Activated T-cell treated with anti-CD3 and anti-CD28 coated beads, Interleukin-2, amount 50 U/mL, for 72 hours (primary cell): ENCODE measurements around the gene ZNF462. TPM values are rescaled to one million over a fixed set of nuclear protein-coding genes. Genes with fewer than 3 reads are reported as not detected.

Experiments used
- ATAC-seq, 2 donors: fragments of 150-1000 bp; cut with Tn5 transposase; replicated peaks in 1 of 2; 2 replicates each; pipeline ENCODE4 v1.10.0; 2021; ENCODE audit warnings: moderate library complexity in 2 of 2, mild to moderate bottlenecking in 1 of 2
- DNase-seq, 2 donors: peaks; one replicate each; pipeline ENCODE4 v3.0.0; 2021 to 2022; ENCODE audit warnings: mixed read lengths in 1 of 2
- H3K27ac Mint-ChIP-seq: one replicate; pipeline ENCODE4 v1.8.0; 2022; ENCODE audit warnings: mild to moderate bottlenecking, moderate library complexity, mixed read lengths
- H3K27me3 Mint-ChIP-seq: one replicate; pipeline ENCODE4 v1.8.0; 2022; ENCODE audit warnings: low read depth, mixed read lengths
- H3K36me3 Mint-ChIP-seq, 2 donors: one replicate each; pipeline ENCODE4 v1.8.0; 2022; ENCODE audit warnings: mixed read lengths in 2 of 2, mild to moderate bottlenecking in 1 of 2; ENCODE audit not compliant: insufficient read depth in 2 of 2
- H3K4me1 Mint-ChIP-seq: one replicate; pipeline ENCODE4 v1.8.0; 2022; ENCODE audit warnings: low read depth, mixed read lengths
- H3K4me3 Mint-ChIP-seq, 2 donors: one replicate each; pipeline ENCODE4 v1.8.0; 2022; ENCODE audit warnings: mild to moderate bottlenecking in 2 of 2, mixed read lengths in 2 of 2, moderate library complexity in 2 of 2
- H3K9me3 Mint-ChIP-seq, 2 donors: one replicate each; pipeline ENCODE4 v1.8.0; 2022; ENCODE audit warnings: mixed read lengths in 2 of 2
- total RNA-seq, 2 donors: library from RNA; stranded (reverse); gene quantifications; one replicate each; pipeline ENCODE4 v1.2.3, GENCODE V29; 2022

Gene ZNF462
- total RNA-seq, 2 donors from 2014 or later = 0.36 to 0.76 TPM

DNA sequence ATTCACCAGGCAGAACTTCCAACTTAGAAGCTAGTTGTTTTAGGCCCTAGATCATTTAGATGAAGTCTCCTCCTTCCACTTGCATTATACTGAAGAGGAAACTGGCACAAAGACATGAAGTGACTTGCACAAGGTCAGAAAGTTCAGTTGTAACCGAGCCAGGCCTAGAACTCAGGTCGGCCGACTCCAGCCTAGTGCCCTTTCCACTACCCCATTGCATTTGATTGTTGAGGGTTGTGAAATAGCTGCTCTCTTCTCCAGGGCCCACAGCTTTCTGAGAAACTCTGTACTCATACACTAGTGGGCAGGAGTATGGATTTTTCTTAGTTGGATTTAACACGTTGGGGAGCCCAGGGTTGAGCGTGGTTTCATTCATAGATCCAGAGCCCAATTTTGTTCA, 5.6 kb downstream of the ZNF462 start:
- ATAC-seq (no peak), DNase-seq (no peak)
- Mint-ChIP-seq H3K36me3 (peaks cover under 1 to 2% of the 10 kb centered on the region in 2 donors), H3K27me3 (peaks cover 45% of the 10 kb centered on the region), H3K9me3 (peaks cover 2 to 5% of the 10 kb centered on the region in 2 donors), H3K4me1 (peaks cover 12% of the 10 kb centered on the region), H3K4me3 (no peak overlapping the region), H3K27ac (no peak overlapping the region)

DNA sequence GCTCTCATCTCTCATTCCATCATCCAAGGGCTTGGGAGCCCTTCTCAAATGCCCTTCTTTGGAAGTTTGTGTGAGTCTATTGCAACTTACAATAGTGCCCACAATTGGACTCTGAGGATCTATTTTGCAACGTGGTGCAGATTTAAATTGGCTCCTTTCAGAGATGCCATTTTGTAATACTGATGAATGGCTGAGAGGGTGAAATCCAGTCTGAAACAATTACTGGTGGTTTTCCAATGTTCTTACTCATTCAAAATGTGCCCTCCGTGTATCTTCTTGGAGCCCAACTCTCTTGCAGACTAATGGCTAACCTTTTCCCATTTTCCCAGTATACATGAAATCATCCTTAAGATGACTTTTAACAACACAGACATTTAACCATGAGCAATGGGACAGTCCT, 6.1 kb downstream of the ZNF462 start:
- peaks cover 7% of the 10 kb centered on the region for H3K4me1 Mint-ChIP-seq
- DNase-seq = no peak

DNA sequence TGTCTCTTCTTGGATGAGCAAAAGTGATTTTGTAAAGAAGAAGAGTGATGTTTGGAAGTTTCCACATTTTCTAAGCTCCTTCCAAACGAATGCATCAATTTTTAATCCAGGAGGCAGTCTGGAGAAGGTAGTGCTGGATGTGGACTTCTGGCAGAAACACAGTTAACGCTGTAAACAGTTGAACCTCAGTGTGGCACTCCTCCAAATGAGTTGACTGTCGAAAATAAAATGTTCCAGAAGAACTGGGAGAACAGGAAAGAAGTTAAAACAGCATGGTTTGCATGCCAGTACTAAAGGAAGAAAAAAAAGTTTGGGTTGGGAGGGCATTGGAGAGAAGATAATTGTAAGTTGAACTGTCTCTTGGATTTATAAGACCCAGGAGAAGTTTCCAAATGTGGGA, 6.5 kb downstream of the ZNF462 start:
- no peak for DNase-seq
- ATAC-seq = no peak
- no peak overlapping the region for H3K27ac Mint-ChIP-seq

More for the DNA sequence above, 6.1 kb downstream of the ZNF462 start:
- H3K4me3 Mint-ChIP-seq = no peak overlapping the region
- no peak for ATAC-seq
- no peak overlapping the region for H3K27ac Mint-ChIP-seq
- peaks cover 40% of the 10 kb centered on the region for H3K27me3 Mint-ChIP-seq
- peaks cover 2 to 5% of the 10 kb centered on the region in 2 donors for H3K9me3 Mint-ChIP-seq
- H3K36me3 Mint-ChIP-seq = peaks cover 0 to 2% of the 10 kb centered on the region in 2 donors

DNA sequence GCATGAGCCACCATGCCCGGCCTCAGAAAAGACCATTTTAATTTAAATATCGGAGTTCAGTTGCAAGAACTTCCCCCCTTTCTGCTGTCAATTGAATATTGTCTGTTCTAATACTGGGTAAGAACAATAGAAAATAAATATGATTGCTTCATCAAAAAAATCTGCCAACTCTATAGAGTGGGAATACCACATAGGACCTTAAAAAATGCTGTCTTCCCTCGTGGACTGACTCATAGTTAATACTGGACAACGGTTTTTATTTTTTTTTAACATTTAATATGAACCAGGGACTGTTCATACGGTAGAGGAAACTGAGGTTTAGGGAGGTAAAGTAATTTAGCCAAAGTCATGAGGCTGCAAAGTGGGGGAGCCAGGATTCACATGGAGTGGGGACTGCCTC, 9.7 kb downstream of the ZNF462 start:
- ATAC-seq (no peak), DNase-seq (no peak)
- Mint-ChIP-seq H3K9me3 (peaks cover 2 to 3% of the 10 kb centered on the region in 2 donors), H3K27ac (no peak overlapping the region), H3K4me3 (no peak overlapping the region), H3K4me1 (no peaks in the 10 kb centered on the region), H3K36me3 (no peaks in the 10 kb centered on the region), H3K27me3 (peaks cover 14% of the 10 kb centered on the region)

More for the DNA sequence above, 6.5 kb downstream of the ZNF462 start:
- peaks cover 2 to 5% of the 10 kb centered on the region in 2 donors for H3K9me3 Mint-ChIP-seq
- H3K4me3 Mint-ChIP-seq = no peak overlapping the region
- peaks cover 4% of the 10 kb centered on the region for H3K4me1 Mint-ChIP-seq
- H3K27me3 Mint-ChIP-seq = peaks cover 36% of the 10 kb centered on the region
- H3K36me3 Mint-ChIP-seq = peaks cover 0 to 2% of the 10 kb centered on the region in 2 donors

DNA sequence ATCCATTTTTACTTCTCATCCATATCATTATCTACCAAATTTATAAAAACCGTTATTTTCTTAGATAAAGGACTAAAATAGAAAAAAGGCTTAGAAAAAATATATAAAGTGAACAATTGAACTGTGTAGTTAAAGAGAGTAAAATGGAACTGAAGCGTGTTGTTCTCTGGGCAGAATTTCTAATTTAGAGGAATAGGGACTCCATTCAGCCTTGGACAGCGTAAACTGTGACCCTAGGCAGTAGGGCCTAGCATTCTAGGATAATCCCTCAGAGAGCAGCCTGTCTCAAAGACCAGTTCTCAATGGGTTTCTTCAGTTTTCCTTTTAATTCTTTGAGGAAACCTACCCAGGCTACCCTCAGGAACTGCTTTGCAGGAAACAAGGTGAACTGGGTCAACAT, 11.1 kb downstream of the ZNF462 start:
- DNase-seq (no peak), ATAC-seq (no peak)
- Mint-ChIP-seq H3K27ac (no peak overlapping the region), H3K36me3 (no peaks in the 10 kb centered on the region), H3K4me1 (no peaks in the 10 kb centered on the region), H3K27me3 (peaks cover 5% of the 10 kb centered on the region), H3K4me3 (no peak overlapping the region), H3K9me3 (peaks cover 0 to 4% of the 10 kb centered on the region in 2 donors)

DNA sequence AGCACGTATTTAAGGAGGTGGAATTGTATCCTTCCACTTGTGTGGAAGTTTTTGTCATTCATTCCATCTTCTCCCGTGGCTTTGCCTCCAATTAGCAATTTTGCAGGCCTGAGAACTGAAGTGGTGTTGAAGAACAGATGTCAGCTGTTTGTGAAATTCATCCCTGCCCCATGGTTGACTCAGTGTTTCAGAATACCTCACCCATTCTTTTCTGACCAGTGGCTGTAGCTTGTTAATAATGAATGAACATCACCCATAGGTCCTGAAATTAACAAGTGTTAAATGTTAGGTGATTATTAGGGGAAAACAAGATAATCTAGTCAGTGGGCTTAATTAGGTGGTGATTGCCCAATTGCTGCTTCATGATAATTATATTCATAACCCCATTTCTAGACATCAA, 11.7 kb downstream of the ZNF462 start:
- H3K4me1 Mint-ChIP-seq = no peaks in the 10 kb centered on the region
- no peak overlapping the region for H3K4me3 Mint-ChIP-seq
- H3K27me3 Mint-ChIP-seq = no peaks in the 10 kb centered on the region
- peaks cover 0 to 4% of the 10 kb centered on the region in 2 donors for H3K9me3 Mint-ChIP-seq
- no peak overlapping the region for H3K27ac Mint-ChIP-seq
- H3K36me3 Mint-ChIP-seq = no peaks in the 10 kb centered on the region
- no peak for DNase-seq
- no peak for ATAC-seq

DNA sequence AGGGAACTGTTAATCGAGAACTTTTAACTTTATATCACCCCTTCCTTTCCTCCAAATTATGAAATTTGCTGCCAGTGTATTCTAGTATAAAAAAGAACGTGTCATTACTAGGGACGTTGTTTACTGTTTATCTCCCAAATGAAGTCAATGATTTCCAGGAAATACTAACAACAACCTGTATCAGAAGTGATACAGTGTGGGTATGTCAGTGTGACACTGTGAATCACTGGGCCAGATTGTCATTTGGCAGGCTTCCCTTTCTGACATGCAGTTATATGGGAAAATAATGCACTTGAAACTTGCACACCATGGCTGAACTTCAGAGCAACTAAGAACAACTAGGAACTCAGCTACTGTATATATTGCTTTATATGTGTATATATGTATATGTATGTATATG, 12.6 kb downstream of the ZNF462 start:
- Mint-ChIP-seq H3K27me3 (no peaks in the 10 kb centered on the region), H3K4me3 (no peak overlapping the region)

DNA sequence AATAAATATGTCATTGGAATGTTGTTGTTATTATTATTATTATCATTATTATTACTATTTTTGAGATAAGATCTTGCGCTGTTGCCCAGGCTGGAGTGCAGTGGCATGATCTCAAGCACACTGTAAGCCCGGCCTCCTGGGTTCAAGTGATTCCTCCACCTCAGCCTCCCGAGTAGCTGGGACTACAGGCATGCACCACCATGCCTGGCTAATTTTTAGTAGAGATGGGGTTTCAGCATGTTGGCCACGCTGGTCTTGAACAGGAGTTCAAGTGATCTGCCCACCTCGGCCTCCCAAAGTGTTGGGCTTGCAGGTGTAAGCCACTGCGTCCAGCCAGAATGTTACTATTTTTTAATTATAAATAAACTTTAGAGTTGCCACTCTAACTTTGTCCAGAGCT, 14.4 kb downstream of the ZNF462 start:
- H3K36me3 Mint-ChIP-seq = no peaks in the 10 kb centered on the region
- H3K9me3 Mint-ChIP-seq = peaks cover 0 to 2% of the 10 kb centered on the region in 2 donors
- no peak overlapping the region for H3K27ac Mint-ChIP-seq
- DNase-seq = no peak
- no peaks in the 10 kb centered on the region for H3K4me1 Mint-ChIP-seq
- no peaks in the 10 kb centered on the region for H3K27me3 Mint-ChIP-seq
- ATAC-seq = no peak
- no peak overlapping the region for H3K4me3 Mint-ChIP-seq

More for the DNA sequence above, 12.6 kb downstream of the ZNF462 start:
- no peaks in the 10 kb centered on the region for H3K4me1 Mint-ChIP-seq
- H3K27ac Mint-ChIP-seq = no peak overlapping the region
- no peaks in the 10 kb centered on the region for H3K36me3 Mint-ChIP-seq
- DNase-seq (no peak), ATAC-seq (no peak)
- H3K9me3 Mint-ChIP-seq = peaks cover 0 to 4% of the 10 kb centered on the region in 2 donors

DNA sequence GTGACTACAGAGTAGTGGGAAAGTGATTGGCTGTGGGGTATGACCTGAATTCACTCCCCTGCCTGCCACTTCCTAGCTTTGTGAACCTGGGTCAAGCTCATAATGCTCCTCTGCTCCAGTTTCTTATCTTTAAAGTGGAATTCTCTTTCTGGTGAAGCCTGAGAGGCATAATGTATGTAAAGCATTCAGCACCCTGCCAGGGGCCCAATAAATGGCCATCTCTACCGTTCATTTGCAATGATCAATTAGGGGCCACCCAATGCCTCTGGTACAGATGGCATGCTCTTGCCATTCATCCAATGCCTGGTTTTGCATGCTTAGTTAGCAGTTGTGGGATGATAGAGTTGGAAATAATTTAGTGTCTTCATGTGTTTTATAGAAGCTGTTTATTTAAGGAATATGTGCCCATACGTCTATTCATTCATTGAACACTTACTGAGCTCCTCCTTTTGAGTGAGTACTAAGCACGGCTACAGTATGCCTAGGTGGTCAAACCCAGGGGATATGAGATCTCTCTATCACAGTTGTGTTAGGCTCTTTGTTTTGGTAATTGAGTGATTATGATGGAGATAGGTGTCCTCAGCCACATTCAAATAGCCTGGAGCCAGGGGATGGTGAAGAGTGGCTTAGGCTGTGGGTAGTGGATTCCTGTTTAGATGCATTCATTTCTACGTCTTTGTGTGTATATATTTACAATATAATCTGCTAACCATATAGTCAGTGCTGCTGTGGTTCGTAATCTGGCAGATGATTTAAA, 15.3 kb downstream of the ZNF462 start:
- Mint-ChIP-seq H3K36me3 (no peaks in the 10 kb centered on the region), H3K4me1 (no peaks in the 10 kb centered on the region), H3K27ac (no peak overlapping the region), H3K4me3 (no peak overlapping the region), H3K27me3 (no peaks in the 10 kb centered on the region), H3K9me3 (peaks cover 2 to 3% of the 10 kb centered on the region in 2 donors)
- no peak for ATAC-seq
- DNase-seq = no peak

DNA sequence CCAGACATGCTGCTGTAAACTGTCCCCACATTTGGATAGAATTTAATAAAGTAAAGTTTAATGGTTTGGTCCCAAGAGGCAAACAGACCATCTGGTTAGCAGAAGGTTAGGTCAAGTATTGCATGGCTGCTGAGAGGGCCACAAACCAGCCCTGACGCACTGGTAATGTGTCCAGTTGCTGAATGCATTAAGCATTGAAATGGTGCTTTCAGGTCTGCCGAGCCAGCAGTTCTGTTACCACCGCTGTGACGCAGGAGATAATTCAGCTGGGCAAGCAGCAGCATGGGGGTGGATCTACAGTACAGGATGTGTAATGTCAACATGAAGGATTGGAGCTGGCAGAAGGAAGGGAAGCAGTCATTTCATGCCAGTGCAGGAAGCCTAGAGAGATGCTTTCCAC, 16.0 kb downstream of the ZNF462 start:
- DNase-seq (no peak), ATAC-seq (no peak)
- Mint-ChIP-seq H3K4me3 (no peak overlapping the region), H3K9me3 (peaks cover 2 to 3% of the 10 kb centered on the region in 2 donors), H3K36me3 (no peaks in the 10 kb centered on the region), H3K27me3 (no peaks in the 10 kb centered on the region), H3K4me1 (no peaks in the 10 kb centered on the region), H3K27ac (no peak overlapping the region)

DNA sequence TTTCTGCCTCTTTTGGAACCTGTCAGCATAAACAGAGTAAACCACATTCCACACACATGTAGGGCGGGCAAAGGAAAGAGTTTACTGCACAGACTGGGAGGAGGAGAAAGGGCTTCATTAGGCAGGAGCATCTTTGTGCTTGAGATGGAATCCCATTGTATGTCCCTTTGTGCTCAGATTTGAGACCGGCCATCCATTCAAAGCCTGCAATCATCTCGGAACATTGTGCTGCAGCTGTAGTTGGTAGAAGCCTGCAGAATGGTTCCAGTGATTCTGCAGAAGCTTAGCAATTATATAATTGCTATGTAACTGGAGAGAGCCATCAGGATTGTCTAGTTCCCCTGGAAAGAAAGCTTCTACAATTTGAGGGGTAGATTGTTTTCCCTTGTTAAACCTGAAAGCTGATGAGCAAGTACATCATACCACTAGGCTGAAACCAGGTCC, 16.5 kb downstream of the ZNF462 start:
- ATAC-seq (no peak), DNase-seq (no peak)
- peaks cover 0 to 1% of the 10 kb centered on the region in 2 donors for H3K36me3 Mint-ChIP-seq
- peaks cover 2 to 4% of the 10 kb centered on the region in 2 donors for H3K9me3 Mint-ChIP-seq
- H3K27me3 Mint-ChIP-seq = no peaks in the 10 kb centered on the region
- no peaks in the 10 kb centered on the region for H3K4me1 Mint-ChIP-seq
- no peak overlapping the region for H3K27ac Mint-ChIP-seq
- H3K4me3 Mint-ChIP-seq = no peak overlapping the region

DNA sequence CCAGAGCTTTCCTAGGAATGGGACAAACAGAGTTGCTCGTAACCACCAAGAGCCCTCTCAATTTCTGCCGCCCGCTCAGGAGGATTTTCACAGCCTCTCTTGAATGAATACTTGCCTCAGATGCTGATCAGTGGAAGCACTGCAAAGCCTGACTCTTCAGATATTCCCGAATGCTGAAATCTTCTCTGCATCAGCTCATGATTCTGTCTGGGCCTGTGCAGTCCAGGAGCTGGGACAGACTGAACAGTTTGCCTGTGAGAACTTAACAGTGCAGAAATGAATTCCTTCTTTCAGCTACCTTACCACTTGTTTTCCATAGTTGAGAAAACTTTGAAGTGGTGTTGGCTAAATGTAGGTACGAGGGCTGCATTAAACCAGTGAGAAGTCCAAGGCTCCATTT, 17.1 kb downstream of the ZNF462 start:
- ATAC-seq (no peak), DNase-seq (no peak)
- peaks cover 2 to 4% of the 10 kb centered on the region in 2 donors for H3K9me3 Mint-ChIP-seq
- peaks cover 0 to 1% of the 10 kb centered on the region in 2 donors for H3K36me3 Mint-ChIP-seq
- no peak overlapping the region for H3K27ac Mint-ChIP-seq
- H3K4me1 Mint-ChIP-seq = no peaks in the 10 kb centered on the region
- no peak overlapping the region for H3K4me3 Mint-ChIP-seq
- H3K27me3 Mint-ChIP-seq = no peaks in the 10 kb centered on the region

DNA sequence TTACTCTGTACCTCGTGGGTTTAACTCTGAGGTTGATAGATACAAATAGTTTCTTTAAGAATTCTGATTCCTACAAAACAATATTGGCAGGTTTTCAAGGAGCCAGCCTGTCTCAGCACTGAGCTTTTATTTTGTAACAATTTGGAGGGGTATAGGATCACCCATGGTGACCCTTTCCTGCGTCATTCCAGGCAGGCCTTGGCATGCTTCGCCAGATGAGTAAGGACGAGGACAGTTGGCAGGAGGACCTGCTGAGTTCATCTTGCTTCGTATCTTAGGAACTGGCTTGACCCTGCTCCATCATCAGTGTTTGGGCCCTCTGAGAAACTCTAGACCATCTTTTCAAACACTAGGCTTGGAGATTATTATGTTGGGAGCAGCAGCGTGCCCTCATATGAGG, 17.9 kb downstream of the ZNF462 start:
- peaks cover 2 to 4% of the 10 kb centered on the region in 2 donors for H3K9me3 Mint-ChIP-seq
- ATAC-seq (no peak), DNase-seq (no peak)
- peaks cover 0 to 1% of the 10 kb centered on the region in 2 donors for H3K36me3 Mint-ChIP-seq
- H3K27ac Mint-ChIP-seq = no peak overlapping the region
- H3K4me3 Mint-ChIP-seq = no peak overlapping the region
- H3K27me3 Mint-ChIP-seq = no peaks in the 10 kb centered on the region
- H3K4me1 Mint-ChIP-seq = no peaks in the 10 kb centered on the region

DNA sequence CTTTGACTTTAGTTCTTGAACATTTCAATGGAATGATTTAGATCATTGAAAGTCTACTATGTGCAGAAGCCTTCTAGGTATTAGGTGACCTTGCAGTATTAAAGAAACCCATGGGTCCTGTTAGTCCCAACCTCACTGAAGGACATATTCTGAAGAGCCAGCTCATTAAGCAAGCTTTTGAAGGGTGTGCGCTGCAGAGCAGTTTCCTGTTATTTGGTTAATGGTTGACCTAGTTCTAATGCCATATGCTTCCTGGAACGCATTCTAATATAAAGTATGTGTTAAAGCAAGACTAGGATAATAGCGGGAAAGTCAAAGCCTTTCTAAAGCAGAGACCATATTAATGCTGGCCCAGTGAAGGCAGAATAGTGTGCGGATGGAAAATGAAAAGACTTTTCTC, 20.1 kb downstream of the ZNF462 start:
- H3K36me3 Mint-ChIP-seq = peaks cover 0 to 1% of the 10 kb centered on the region in 2 donors
- peaks cover 2 to 4% of the 10 kb centered on the region in 2 donors for H3K9me3 Mint-ChIP-seq
- no peaks in the 10 kb centered on the region for H3K4me1 Mint-ChIP-seq
- no peak overlapping the region for H3K4me3 Mint-ChIP-seq
- ATAC-seq (no peak), DNase-seq (no peak)
- H3K27me3 Mint-ChIP-seq = no peaks in the 10 kb centered on the region
- no peak overlapping the region for H3K27ac Mint-ChIP-seq
